ENCODE results near the gene RSRC2. TPM values are rescaled to one million over a fixed set of nuclear protein-coding genes. Genes with fewer than 3 reads are reported as not detected.

Gene RSRC2
- total and polyA plus RNA-seq, 10 of the 15 experiments (the other 5 are each of a cell fraction or from before 2014, with no cell fraction given), result 49.8 to 112 (median 60.6) TPM

- FAIRE-seq, result no peak
- POLR2A ChIA-PET, result no interaction called here
Observed at GRCh38 chr12:122505419-122506051, 21.2 kb downstream of the RSRC2 start.

GRCh38 chr12:122503783-122504590 is 22.7 kb downstream of the RSRC2 start:
- H3K27ac ChIP-seq (ENCODE audit: control insufficient read depth, insufficient read depth), result no peak overlapping the region
- H3K79me2 ChIP-seq (ENCODE audit: control insufficient read depth, insufficient read depth, low read length), result peaks cover 16% of the 10 kb centered on the region
- no peaks in the 10 kb centered on the region for H4K20me1 ChIP-seq (ENCODE audit: control insufficient read depth, insufficient read depth)
- in situ Hi-C loops (cut with MboI) (no loop called here), intact Hi-C loops (cut with micrococcal nuclease; ENCODE audit: unreplicated experiment) (no loop called here)
- H2AFZ ChIP-seq (ENCODE audit: control insufficient read depth, low read depth, low read length), result no peak overlapping the region
- no peaks in the 10 kb centered on the region for H3K27me3 ChIP-seq (replicated peaks in 1 of 2; ENCODE audit: control insufficient read depth in 2 of 2, insufficient read depth in 2 of 2, low read length in 1 of 2)
- RAD21 ChIA-PET (ENCODE audit: unreplicated experiment), result interaction anchor here (0.6 kb wide), 1 partner anchor 93 kb away, joined by 3 read pairs; no protein-coding TSS in a partner anchor
- ATAC-seq, result no peak
- SMC1A ChIA-PET (ENCODE audit: uncharacterized antibody, unreplicated experiment), result interaction anchor here (1.1 to 1.5 kb wide), 4 partner anchors 11 to 32 kb away, joined by 3 to 4 read pairs (median 3); no protein-coding TSS in a partner anchor
- 92% methylated on average over 6 of the region's 6 CpGs for WGBS (ENCODE audit: insufficient coverage, insufficient replicate concordance, low lambda C conversion rate, missing lambda C conversion rate)
- H3K9me3 ChIP-seq (replicated peaks; ENCODE audit: control insufficient read depth, insufficient read depth, low read length), result no peaks in the 10 kb centered on the region
- no peak for DNase-seq (ENCODE audit: low read depth, low spot score)
- POLR2A ChIA-PET, result interaction anchor here (0.8 to 5.0 kb wide), 2 partner anchors 8 to 15 kb away, joined by 3 to 40 read pairs; no protein-coding TSS in a partner anchor
- peaks cover 10% of the 10 kb centered on the region for H3K4me1 ChIP-seq (ENCODE audit: control insufficient read depth, insufficient read depth, low read length)
- H3K4me3 ChIP-seq, result no peak overlapping the region
- no peak overlapping the region for H3K4me2 ChIP-seq (ENCODE audit: control insufficient read depth, insufficient read depth)
- no peak for FAIRE-seq
- H3K36me3 ChIP-seq (ENCODE audit: control insufficient read depth in 2 of 2, insufficient read depth in 2 of 2, low read length in 1 of 2), result peaks cover 17 to 36% of the 10 kb centered on the region in 2 experiments
- CTCF ChIA-PET, result interaction anchor here (1.6 kb wide), 1 partner anchor 104 kb away, joined by 4 read pairs; no protein-coding TSS in a partner anchor
- BruUV-seq (replicated peaks), result no TSS peak
- no peak overlapping the region for H3K9ac ChIP-seq (ENCODE audit: control insufficient read depth, insufficient read depth, low read length)
- peak; percentile 17 for TF ChIP-seq ATF2 (IDR thresholded peaks at IDR 0.05; ENCODE audit: low read length)
- TF ChIP-seq POLR2A (IDR thresholded peaks at IDR 0.05; ENCODE audit: low read depth, low read length), result peak; percentile 46
- TF ChIP-seq NRF1 (conservative IDR thresholded peaks at IDR 0.05; ENCODE audit: low read depth, low read length), result no peak
- no peak for TF ChIP-seq TCF7 (IDR thresholded peaks at IDR 0.05; ENCODE audit: borderline replicate concordance)
- no peak for TF ChIP-seq FOS (IDR thresholded peaks at IDR 0.05; ENCODE audit: borderline replicate concordance, extremely low read depth, insufficient read length)
- TF ChIP-seq EP300 (IDR thresholded peaks at IDR 0.05; ENCODE audit: borderline replicate concordance in 1 of 2, control insufficient read depth in 1 of 2, low read depth in 2 of 2, low read length in 2 of 2), result no peak
- no peak for TF ChIP-seq TARDBP (IDR thresholded peaks at IDR 0.05; ENCODE audit: borderline replicate concordance)
- TF ChIP-seq CEBPB (IDR thresholded peaks at IDR 0.05; ENCODE audit: borderline replicate concordance in 1 of 2, low read depth in 2 of 2, low read length in 2 of 2), result no peak
- TF ChIP-seq SMAD5 (IDR thresholded peaks at IDR 0.05; ENCODE audit: low read depth), result 0 out of 2 replicates have a peak, but pooled peaks have one; percentile 24
- TF ChIP-seq BCL3 (IDR thresholded peaks at IDR 0.05; ENCODE audit: borderline replicate concordance, insufficient read depth, low read depth, low read length, poor library complexity, severe bottlenecking), result no peak

More at GRCh38 chr12:122505419-122506051, 21.2 kb downstream of the RSRC2 start:
- peaks cover 10% of the 10 kb centered on the region for H3K4me1 ChIP-seq (ENCODE audit: control insufficient read depth, insufficient read depth, low read length)
- TF ChIP-seq CBFB (IDR thresholded peaks at IDR 0.05; ENCODE audit: low read depth), result no peak
- TF ChIP-seq MEF2B (IDR thresholded peaks at IDR 0.05; ENCODE audit: partially characterized antibody, poor library complexity, severe bottlenecking), result no peak
- TF ChIP-seq ZNF217 (IDR thresholded peaks at IDR 0.05), result no peak
- in situ Hi-C loops (cut with MboI) (no loop called here), intact Hi-C loops (cut with micrococcal nuclease; ENCODE audit: unreplicated experiment) (no loop called here)
- no peaks in the 10 kb centered on the region for H3K9me3 ChIP-seq (replicated peaks; ENCODE audit: control insufficient read depth, insufficient read depth, low read length)
- RAD21 ChIA-PET (ENCODE audit: unreplicated experiment), result interaction anchor here (1.4 kb wide), 1 partner anchor 18 kb away, joined by 3 read pairs; no protein-coding TSS in a partner anchor
- H3K36me3 ChIP-seq (ENCODE audit: control insufficient read depth in 2 of 2, insufficient read depth in 2 of 2, low read length in 1 of 2), result peaks cover 20 to 50% of the 10 kb centered on the region in 2 experiments
- SMC1A ChIA-PET (ENCODE audit: uncharacterized antibody, unreplicated experiment), result interaction anchor here (1.0 to 1.5 kb wide), 4 partner anchors 14 to 105 kb away, joined by 3 to 6 read pairs (median 4); no protein-coding TSS in a partner anchor
- no peak overlapping the region for H3K9ac ChIP-seq (ENCODE audit: control insufficient read depth, insufficient read depth, low read length)
- no peak overlapping the region for H2AFZ ChIP-seq (ENCODE audit: control insufficient read depth, low read depth, low read length)
- DNase-seq (ENCODE audit: low read depth, low spot score) (no peak), ATAC-seq (no peak)
- CTCF ChIA-PET, result interaction anchor here (0.6 to 1.4 kb wide), 6 partner anchors 8 to 247 kb away, joined by 3 read pairs; partner anchors contain the start of gene DENR
- WGBS (ENCODE audit: insufficient coverage, insufficient replicate concordance, low lambda C conversion rate, missing lambda C conversion rate), result 98% methylated on average over 11 of the region's 11 CpGs
- no peak overlapping the region for H3K27ac ChIP-seq (ENCODE audit: control insufficient read depth, insufficient read depth)
- H4K20me1 ChIP-seq (ENCODE audit: control insufficient read depth, insufficient read depth), result no peaks in the 10 kb centered on the region
- BruUV-seq (replicated peaks), result no TSS peak
- no peaks in the 10 kb centered on the region for H3K27me3 ChIP-seq (replicated peaks in 1 of 2; ENCODE audit: control insufficient read depth in 2 of 2, insufficient read depth in 2 of 2, low read length in 1 of 2)
- H3K79me2 ChIP-seq (ENCODE audit: control insufficient read depth, insufficient read depth, low read length), result peaks cover 2% of the 10 kb centered on the region
- no peak overlapping the region for H3K4me2 ChIP-seq (ENCODE audit: control insufficient read depth, insufficient read depth)
- no peak overlapping the region for H3K4me3 ChIP-seq
